OCI-LY1 (cell line): ENCODE measurements around the gene NOL11.

Experiments used
- EZH2 ChIP-seq: fragments of 200-600 bp; sonication (generic), shearing (Covaris generic); IDR thresholded peaks from 2 replicates; pipeline ENCODE4 v1.8.0; 2017; ENCODE audit warnings: borderline replicate concordance, mixed run types, mild to moderate bottlenecking, antibody characterized with exemption, low read length, moderate library complexity, mixed read lengths
- TF ChIP-seq, protein P1 (sequence below): fragments of 200-600 bp; sonication (generic), shearing (Covaris generic); IDR thresholded peaks from 2 replicates; pipeline ENCODE4 v1.5.1; 2017; ENCODE audit warnings: mild to moderate bottlenecking, antibody characterized with exemption, low read length, moderate library complexity, mixed read lengths

DNA sequence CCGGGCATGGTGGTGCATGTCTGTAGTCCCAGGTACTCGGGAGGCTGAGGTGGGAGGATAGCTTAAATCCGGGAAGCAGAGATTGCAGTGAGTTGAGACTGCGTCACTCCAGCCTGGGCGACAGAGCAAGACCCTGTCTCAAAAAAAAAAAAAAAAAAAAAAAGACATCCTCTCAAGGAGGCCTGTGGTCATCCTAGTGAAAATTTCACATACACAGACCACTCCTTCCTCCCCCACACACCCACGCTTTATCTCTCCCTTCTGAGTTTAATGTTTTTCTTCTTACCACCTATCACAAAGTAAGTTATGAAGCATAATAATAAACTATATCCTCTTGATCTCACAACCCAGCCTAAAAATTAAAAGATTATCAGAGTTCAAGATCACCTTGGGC lies 1.3 kb upstream of the NOL11 start:
- TF ChIP-seq, protein P1, sequence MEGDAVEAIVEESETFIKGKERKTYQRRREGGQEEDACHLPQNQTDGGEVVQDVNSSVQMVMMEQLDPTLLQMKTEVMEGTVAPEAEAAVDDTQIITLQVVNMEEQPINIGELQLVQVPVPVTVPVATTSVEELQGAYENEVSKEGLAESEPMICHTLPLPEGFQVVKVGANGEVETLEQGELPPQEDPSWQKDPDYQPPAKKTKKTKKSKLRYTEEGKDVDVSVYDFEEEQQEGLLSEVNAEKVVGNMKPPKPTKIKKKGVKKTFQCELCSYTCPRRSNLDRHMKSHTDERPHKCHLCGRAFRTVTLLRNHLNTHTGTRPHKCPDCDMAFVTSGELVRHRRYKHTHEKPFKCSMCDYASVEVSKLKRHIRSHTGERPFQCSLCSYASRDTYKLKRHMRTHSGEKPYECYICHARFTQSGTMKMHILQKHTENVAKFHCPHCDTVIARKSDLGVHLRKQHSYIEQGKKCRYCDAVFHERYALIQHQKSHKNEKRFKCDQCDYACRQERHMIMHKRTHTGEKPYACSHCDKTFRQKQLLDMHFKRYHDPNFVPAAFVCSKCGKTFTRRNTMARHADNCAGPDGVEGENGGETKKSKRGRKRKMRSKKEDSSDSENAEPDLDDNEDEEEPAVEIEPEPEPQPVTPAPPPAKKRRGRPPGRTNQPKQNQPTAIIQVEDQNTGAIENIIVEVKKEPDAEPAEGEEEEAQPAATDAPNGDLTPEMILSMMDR: no peak
- no peak for TF ChIP-seq EZH2
